PFSK-1 (cell line): ENCODE data around the gene UBA1.

Source experiments
- FOXP2 ChIP-seq: optimal IDR thresholded peaks from 2 replicates; pipeline ENCODE3; 2011; ENCODE audit warnings: borderline replicate concordance, control low read depth, inconsistent platforms; ENCODE audit not compliant: insufficient read depth; ENCODE audit errors: extremely low read length, extremely low read depth
- POLR2AphosphoS5 ChIP-seq: IDR thresholded peaks from 2 replicates; pipeline ENCODE4 v1.6.1; 2012; ENCODE audit warnings: low read depth, mild to moderate bottlenecking, control low read depth, low read length, moderate library complexity
- REST ChIP-seq, 2 experiments: IDR thresholded peaks; 2 replicates each; pipeline versions ENCODE4 v1.6.1 to v1.8.0; 2011 to 2012; ENCODE audit warnings: low read depth in 2 of 2, low read length in 2 of 2, control low read depth in 1 of 2, inconsistent platforms in 1 of 2, mild to moderate bottlenecking in 1 of 2, moderate library complexity in 1 of 2; ENCODE audit not compliant: insufficient read depth in 1 of 2
- SIN3A ChIP-seq: IDR thresholded peaks from 2 replicates; pipeline ENCODE4 v1.6.1; 2012; ENCODE audit warnings: mild to moderate bottlenecking, low read length, moderate library complexity, borderline replicate concordance; ENCODE audit not compliant: insufficient read depth
- TAF1 ChIP-seq: IDR thresholded peaks from 2 replicates; pipeline ENCODE4 v1.6.1; 2012; ENCODE audit warnings: low read length, control low read depth, borderline replicate concordance; ENCODE audit not compliant: insufficient read depth

Gene UBA1

GRCh38 chrX:47199286-47199685 is 5.7 kb downstream of the UBA1 start:
- TF ChIP-seq REST (IDR thresholded peaks at IDR 0.05; ENCODE audit: insufficient read depth in 1 of 2, low read depth in 2 of 2, low read length in 2 of 2) (no peak), TAF1 (no peak), FOXP2 (no peak), SIN3A (no peak), POLR2AphosphoS5 (no peak)

- TF ChIP-seq TAF1 (no peak), FOXP2 (no peak), SIN3A (no peak), REST (IDR thresholded peaks at IDR 0.05; ENCODE audit: insufficient read depth in 1 of 2, low read depth in 2 of 2, low read length in 2 of 2) (no peak), POLR2AphosphoS5 (no peak)
Measured at GRCh38 chrX:47200385-47201150, 6.9 kb downstream of the UBA1 start.

GRCh38 chrX:47201345-47201944 is 7.8 kb downstream of the UBA1 start:
- TF ChIP-seq TAF1 (no peak), POLR2AphosphoS5 (no peak), FOXP2 (no peak), SIN3A (no peak), REST (IDR thresholded peaks at IDR 0.05; ENCODE audit: insufficient read depth in 1 of 2, low read depth in 2 of 2, low read length in 2 of 2) (no peak)

GRCh38 chrX:47202316-47202715 is 8.7 kb downstream of the UBA1 start:
- TF ChIP-seq SIN3A (no peak), FOXP2 (no peak), POLR2AphosphoS5 (no peak), REST (IDR thresholded peaks at IDR 0.05; ENCODE audit: insufficient read depth in 1 of 2, low read depth in 2 of 2, low read length in 2 of 2) (no peak), TAF1 (no peak)
